CD8-positive, alpha-beta memory T cell (primary cell): Measurements from ENCODE around the gene BHMT. TPM values are rescaled to one million over a fixed set of nuclear protein-coding genes. Genes with fewer than 3 reads are reported as not detected.
A peak's percentile ranks its signal among the peaks of the same experiment; 100 is the strongest.
"Not testable (repeated sequence)": the region's sequence is repeated elsewhere in the genome, so short reads cannot be mapped to it uniquely, and the experiment has no call there.

Source experiments
- CTCF ChIA-PET: fragments of 350-600 bp; sonication (Branson Sonifier 250); formaldehyde crosslinking; loops from one replicate; lab custom pipeline; 2021; ENCODE audit warnings: antibody characterized with exemption; lab: Charles Lee
- POLR2A ChIA-PET: fragments of 350-600 bp; sonication (Branson Sonifier 250); formaldehyde crosslinking; loops from one replicate; lab custom pipeline; 2021; ENCODE audit warnings: antibody characterized with exemption; lab: Charles Lee
- DNase-seq, 5 donors: peaks; one replicate each; pipeline versions ENCODE4 v3.0.0 to v3.0.0-alpha.2; 2020 to 2022; ENCODE audit warnings: mixed read lengths in 1 of 5
- H3K27ac ChIP-seq: one replicate; pipeline ENCODE4 v1.7.0; 2013; ENCODE audit warnings: low read depth, mild to moderate bottlenecking, low read length, moderate library complexity
- H3K27me3 ChIP-seq: 2 replicates; pipeline ENCODE4 v1.7.0; 2013; ENCODE audit warnings: low read length, mild to moderate bottlenecking; ENCODE audit not compliant: insufficient read depth, poor library complexity, severe bottlenecking
- H3K36me3 ChIP-seq: 2 replicates; pipeline ENCODE4 v1.7.0; 2013; ENCODE audit warnings: mild to moderate bottlenecking, low read length, moderate library complexity; ENCODE audit not compliant: insufficient read depth
- H3K4me1 ChIP-seq: 2 replicates; pipeline ENCODE4 v1.7.0; 2013; ENCODE audit warnings: mild to moderate bottlenecking, low read length, moderate library complexity; ENCODE audit not compliant: insufficient read depth
- H3K4me3 ChIP-seq: 2 replicates; pipeline ENCODE4 v1.7.0; 2013; ENCODE audit warnings: mild to moderate bottlenecking, low read length
- H3K9me3 ChIP-seq: 2 replicates; pipeline ENCODE4 v1.7.0; 2013; ENCODE audit warnings: mild to moderate bottlenecking, low read length
- H3K27ac Mint-ChIP-seq, 8 donors: one replicate each; pipeline ENCODE4 v1.8.0; 2020 to 2021; ENCODE audit warnings: mixed read lengths in 8 of 8, mild to moderate bottlenecking in 6 of 8, inconsistent platforms in 3 of 8, moderate library complexity in 3 of 8
- H3K27me3 Mint-ChIP-seq, 2 donors: one replicate each; pipeline ENCODE4 v1.8.0; 2020 to 2021; ENCODE audit warnings: mixed read lengths in 2 of 2, mild to moderate bottlenecking in 1 of 2, moderate library complexity in 1 of 2
- H3K36me3 Mint-ChIP-seq, 3 donors: one replicate each; pipeline ENCODE4 v1.8.0; 2020 to 2021; ENCODE audit warnings: mixed read lengths in 3 of 3, inconsistent platforms in 1 of 3, mild to moderate bottlenecking in 1 of 3
- H3K4me1 Mint-ChIP-seq, 3 donors: one replicate each; pipeline ENCODE4 v1.8.0; 2020 to 2021; ENCODE audit warnings: mixed read lengths in 3 of 3, inconsistent platforms in 1 of 3, mild to moderate bottlenecking in 1 of 3
- H3K4me3 Mint-ChIP-seq, 7 donors: one replicate each; pipeline ENCODE4 v1.8.0; 2020 to 2021; ENCODE audit warnings: mixed read lengths in 7 of 7, mild to moderate bottlenecking in 6 of 7, moderate library complexity in 4 of 7, inconsistent platforms in 2 of 7
- H3K9me3 Mint-ChIP-seq, 5 donors: one replicate each; pipeline ENCODE4 v1.8.0; 2020 to 2022; ENCODE audit warnings: mixed read lengths in 5 of 5, mild to moderate bottlenecking in 3 of 5, moderate library complexity in 2 of 5, inconsistent platforms in 1 of 5
- polyA plus RNA-seq: library from polyadenylated mRNA; unstranded; fragments of 300-500 nt; fragmentation: Illumina TruSeq; gene quantifications from one replicate; pipeline ENCODE4 v1.2.3, GENCODE V29; 2021
- total RNA-seq, 2 experiments: library from RNA; stranded (reverse); gene quantifications; one replicate each; pipeline ENCODE4 v1.2.3, GENCODE V29; 2021

BHMT gene
- total and polyA plus RNA-seq, 3 experiments from 2014 or later: not detected

DNA sequence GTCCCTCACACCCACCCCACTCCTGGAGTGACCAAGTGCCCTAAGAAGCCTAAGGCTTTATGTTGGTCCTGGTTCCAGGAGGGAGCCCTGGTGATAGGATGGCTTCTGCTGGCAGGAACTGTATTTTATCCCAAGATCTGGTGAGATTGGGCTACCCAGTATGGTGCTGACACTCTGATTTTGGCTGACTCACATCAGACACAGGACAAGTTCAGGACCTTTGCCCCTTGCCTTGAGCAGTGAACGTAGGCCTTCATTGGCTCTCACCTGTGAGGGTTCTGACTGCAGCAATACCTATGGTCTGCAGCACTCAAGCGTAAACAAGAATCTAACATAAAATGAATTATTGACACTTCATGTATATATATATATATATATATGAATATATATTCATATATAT is 25.0 kb downstream of the BHMT start:
- H3K36me3 ChIP-seq: no peaks in the 10 kb centered on the region
- H3K27me3 Mint-ChIP-seq: peaks cover 3 to 8% of the 10 kb centered on the region in 2 donors
- ChIA-PET POLR2A (no interaction called here), CTCF (no interaction called here)
- peaks cover 0 to 3% (median 3%) of the 10 kb centered on the region in 3 donors for H3K36me3 Mint-ChIP-seq
- no peaks in the 10 kb centered on the region for H3K27me3 ChIP-seq
- no peak overlapping the region for H3K27ac ChIP-seq
- H3K27ac Mint-ChIP-seq: no peak overlapping the region
- H3K4me1 Mint-ChIP-seq: peaks cover 8 to 11% (median 9%) of the 10 kb centered on the region in 3 donors
- H3K4me3 Mint-ChIP-seq: no peak overlapping the region
- no peak overlapping the region for H3K4me3 ChIP-seq
- H3K4me1 ChIP-seq: peaks cover 9% of the 10 kb centered on the region
- no peak for DNase-seq
- peaks cover 0 to 9% (median 6%) of the 10 kb centered on the region in 5 donors for H3K9me3 Mint-ChIP-seq
- no peaks in the 10 kb centered on the region for H3K9me3 ChIP-seq

GRCh38 chr5:79140553-79140952 is 28.9 kb downstream of the BHMT start:
- POLR2A ChIA-PET: no interaction called here

GRCh38 chr5:79143684-79144379 is 32.2 kb downstream of the BHMT start:
- Mint-ChIP-seq H3K9me3 (peaks cover 0 to 9% (median 6%) of the 10 kb centered on the region in 5 donors), H3K27ac (no peak overlapping the region), H3K4me1 (no peaks in the 10 kb centered on the region), H3K4me3 (no peak overlapping the region), H3K36me3 (peaks cover 0 to 3% (median 3%) of the 10 kb centered on the region in 3 donors), H3K27me3 (peaks cover 5 to 11% of the 10 kb centered on the region in 2 donors)
- DNase-seq: no peak
- H3K27ac ChIP-seq: no peak overlapping the region
- H3K9me3 ChIP-seq: no peaks in the 10 kb centered on the region
- H3K4me3 ChIP-seq: no peak overlapping the region
- ChIA-PET CTCF (interaction anchor here (2.8 kb wide), 1 partner anchor 11 kb away, joined by 11 read pairs; no protein-coding TSS in a partner anchor), POLR2A (no interaction called here)
- no peaks in the 10 kb centered on the region for H3K27me3 ChIP-seq
- H3K36me3 ChIP-seq: no peaks in the 10 kb centered on the region
- no peaks in the 10 kb centered on the region for H3K4me1 ChIP-seq

More at GRCh38 chr5:79140553-79140952, 28.9 kb downstream of the BHMT start:
- peaks cover 0 to 9% (median 6%) of the 10 kb centered on the region in 5 donors for H3K9me3 Mint-ChIP-seq
- Histone ChIP-seq H3K27ac (no peak overlapping the region), H3K36me3 (no peaks in the 10 kb centered on the region), H3K9me3 (no peaks in the 10 kb centered on the region), H3K4me1 (no peaks in the 10 kb centered on the region), H3K4me3 (no peak overlapping the region), H3K27me3 (no peaks in the 10 kb centered on the region)
- H3K27me3 Mint-ChIP-seq: peaks cover 5 to 11% of the 10 kb centered on the region in 2 donors
- H3K36me3 Mint-ChIP-seq: peaks cover 0 to 3% (median 3%) of the 10 kb centered on the region in 3 donors
- H3K27ac Mint-ChIP-seq: no peak overlapping the region
- DNase-seq: no peak
- no peak overlapping the region for H3K4me3 Mint-ChIP-seq
- H3K4me1 Mint-ChIP-seq: no peaks in the 10 kb centered on the region
- CTCF ChIA-PET: no interaction called here

DNA sequence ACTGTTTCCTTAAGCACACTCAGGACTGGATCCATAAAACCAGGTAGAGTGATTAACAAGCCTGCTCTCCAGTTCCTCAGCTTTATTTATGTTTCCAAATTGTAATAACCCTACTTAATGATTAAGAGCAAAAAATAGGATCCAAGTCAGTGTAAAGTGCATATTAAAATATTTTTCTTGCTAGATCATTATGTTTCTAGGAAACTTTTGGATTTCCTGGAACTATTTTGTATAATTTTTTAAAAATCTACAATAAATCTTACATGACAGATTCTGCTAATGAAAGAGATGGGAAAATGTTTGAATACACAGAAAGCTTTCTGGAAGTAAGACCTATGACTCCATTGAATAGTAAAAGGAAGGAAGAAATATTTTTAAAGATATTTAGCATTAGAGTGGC is 35.5 kb downstream of the BHMT start:
- no peaks in the 10 kb centered on the region for H3K36me3 ChIP-seq
- H3K27me3 ChIP-seq: no peaks in the 10 kb centered on the region
- H3K36me3 Mint-ChIP-seq: no peaks in the 10 kb centered on the region
- DNase-seq: no peak
- CTCF ChIA-PET: interaction anchor here (1.6 kb wide), 1 partner anchor 14 kb away, joined by 5 read pairs; no protein-coding TSS in a partner anchor
- peaks cover 5 to 11% of the 10 kb centered on the region in 2 donors for H3K27me3 Mint-ChIP-seq
- POLR2A ChIA-PET: interaction anchor here (0.6 kb wide), 1 partner anchor 142 kb away, joined by 8 read pairs; no protein-coding TSS in a partner anchor
- no peak overlapping the region for H3K4me3 Mint-ChIP-seq
- no peak overlapping the region for H3K4me3 ChIP-seq
- no peak overlapping the region for H3K27ac ChIP-seq
- H3K9me3 ChIP-seq: no peaks in the 10 kb centered on the region
- H3K4me1 Mint-ChIP-seq: no peaks in the 10 kb centered on the region
- H3K9me3 Mint-ChIP-seq: no peaks in the 10 kb centered on the region
- H3K4me1 ChIP-seq: no peaks in the 10 kb centered on the region
- H3K27ac Mint-ChIP-seq: no peak overlapping the region

DNA sequence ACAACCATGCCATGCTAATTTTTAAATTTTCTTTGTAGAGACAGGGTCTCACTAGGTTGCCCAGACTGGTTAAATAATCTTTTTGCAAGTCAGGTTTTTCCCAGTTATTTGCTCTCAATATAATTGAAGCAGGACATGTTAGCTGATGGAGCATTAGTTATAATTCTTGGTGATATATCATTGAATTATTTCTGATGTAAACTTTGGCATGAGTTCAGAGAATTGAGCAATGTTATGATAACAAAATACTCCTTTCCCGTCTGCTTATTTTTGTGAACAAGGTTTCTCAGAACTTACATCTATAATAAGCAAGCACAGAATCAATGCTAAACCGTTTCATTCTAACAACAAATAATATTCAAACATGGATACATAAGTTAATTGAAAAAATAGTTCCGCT is 37.8 kb downstream of the BHMT start:
- no peak for DNase-seq
- Histone ChIP-seq H3K4me3 (no peak overlapping the region), H3K4me1 (no peaks in the 10 kb centered on the region), H3K27me3 (no peaks in the 10 kb centered on the region), H3K27ac (no peak overlapping the region), H3K36me3 (no peaks in the 10 kb centered on the region), H3K9me3 (no peaks in the 10 kb centered on the region)
- Mint-ChIP-seq H3K9me3 (no peaks in the 10 kb centered on the region), H3K36me3 (no peaks in the 10 kb centered on the region), H3K27ac (no peak overlapping the region), H3K4me3 (no peak overlapping the region), H3K27me3 (peaks cover 2 to 4% of the 10 kb centered on the region in 2 donors), H3K4me1 (no peaks in the 10 kb centered on the region)
- ChIA-PET POLR2A (no interaction called here), CTCF (no interaction called here)

GRCh38 chr5:79151942-79152671 is 40.5 kb downstream of the BHMT start:
- CTCF ChIA-PET: no interaction called here
- Histone ChIP-seq H3K4me3 (no peak overlapping the region), H3K4me1 (no peaks in the 10 kb centered on the region), H3K27ac (no peak overlapping the region), H3K36me3 (no peaks in the 10 kb centered on the region), H3K9me3 (no peaks in the 10 kb centered on the region), H3K27me3 (no peaks in the 10 kb centered on the region)
- H3K9me3 Mint-ChIP-seq: peaks cover 0 to 2% (median 0%) of the 10 kb centered on the region in 5 donors
- H3K27me3 Mint-ChIP-seq: peaks cover 2% of the 10 kb centered on the region in 2 donors
- no peaks in the 10 kb centered on the region for H3K36me3 Mint-ChIP-seq
- H3K4me1 Mint-ChIP-seq: no peaks in the 10 kb centered on the region
- POLR2A ChIA-PET: no interaction called here
- no peak overlapping the region for H3K4me3 Mint-ChIP-seq
- H3K27ac Mint-ChIP-seq: peak overlapping the region in 2 of 8 donors; percentile 31 to 81
- DNase-seq: no peak

- no peak for DNase-seq
- Mint-ChIP-seq H3K9me3 (peaks cover 0 to 3% (median 0%) of the 10 kb centered on the region in 5 donors), H3K27ac (no peak overlapping the region), H3K4me3 (no peak overlapping the region), H3K27me3 (peaks cover 9 to 14% of the 10 kb centered on the region in 2 donors), H3K4me1 (no peaks in the 10 kb centered on the region), H3K36me3 (no peaks in the 10 kb centered on the region)
- no peak overlapping the region for H3K27ac ChIP-seq
- no peak overlapping the region for H3K4me3 ChIP-seq
- H3K4me1 ChIP-seq: no peaks in the 10 kb centered on the region
- ChIA-PET CTCF (no interaction called here), POLR2A (no interaction called here)
- no peaks in the 10 kb centered on the region for H3K9me3 ChIP-seq
- H3K27me3 ChIP-seq: no peaks in the 10 kb centered on the region
- no peaks in the 10 kb centered on the region for H3K36me3 ChIP-seq
Observed at GRCh38 chr5:79157305-79157704, 45.7 kb downstream of the BHMT start.

GRCh38 chr5:79161647-79162046 is 50.0 kb downstream of the BHMT start:
- H3K27me3 Mint-ChIP-seq: peaks cover 7 to 14% of the 10 kb centered on the region in 2 donors
- H3K9me3 Mint-ChIP-seq, H3K9me3 ChIP-seq, CTCF ChIA-PET, H3K36me3 ChIP-seq, H3K36me3 Mint-ChIP-seq, H3K4me1 Mint-ChIP-seq, DNase-seq, POLR2A ChIA-PET, H3K27ac ChIP-seq, H3K4me1 ChIP-seq, H3K4me3 Mint-ChIP-seq, H3K27ac Mint-ChIP-seq, H3K4me3 ChIP-seq, H3K27me3 ChIP-seq: not testable (repeated sequence)
